GM18498 (cell line): ENCODE data around the gene HIVEP3.

Experiments
- ATAC-seq: cut with Tn5 transposase; IDR thresholded peaks from one replicate; pipeline ENCODE4 v1.9.1; 2021; ENCODE audit warnings: mild to moderate bottlenecking, moderate library complexity; ENCODE audit not compliant: unreplicated experiment

The HIVEP3 gene

GRCh38 chr1:41716188-41717130 is 202.3 kb downstream of the HIVEP3 start:
- no peak for ATAC-seq

GRCh38 chr1:41715441-41716095 is 203.2 kb downstream of the HIVEP3 start:
- ATAC-seq = no peak

- no peak for ATAC-seq
Observed at GRCh38 chr1:41714638-41715389, 203.9 kb downstream of the HIVEP3 start.

GRCh38 chr1:41713557-41714327 is 205.0 kb downstream of the HIVEP3 start:
- no peak for ATAC-seq

GRCh38 chr1:41713141-41713540 is 205.6 kb downstream of the HIVEP3 start:
- no peak for ATAC-seq

GRCh38 chr1:41712695-41713094 is 206.0 kb downstream of the HIVEP3 start:
- no peak for ATAC-seq

GRCh38 chr1:41712081-41712480 is 206.6 kb downstream of the HIVEP3 start:
- ATAC-seq = no peak

- no peak for ATAC-seq
Observed at GRCh38 chr1:41711581-41711980, 207.1 kb downstream of the HIVEP3 start.

GRCh38 chr1:41710980-41711379 is 207.7 kb downstream of the HIVEP3 start:
- ATAC-seq = no peak

GRCh38 chr1:41709873-41710272 is 208.8 kb downstream of the HIVEP3 start:
- ATAC-seq = no peak

GRCh38 chr1:41709331-41709730 is 209.4 kb downstream of the HIVEP3 start:
- no peak for ATAC-seq

GRCh38 chr1:41708332-41708731 is 210.4 kb downstream of the HIVEP3 start:
- no peak for ATAC-seq

- no peak for ATAC-seq
Observed at GRCh38 chr1:41707793-41708192, 210.9 kb downstream of the HIVEP3 start.

GRCh38 chr1:41705798-41706197 is 212.9 kb downstream of the HIVEP3 start:
- no peak for ATAC-seq

GRCh38 chr1:41704196-41704595 is 214.5 kb downstream of the HIVEP3 start:
- ATAC-seq = no peak

GRCh38 chr1:41702771-41703170 is 216.0 kb downstream of the HIVEP3 start:
- ATAC-seq = no peak

GRCh38 chr1:41700986-41701535 is 217.7 kb downstream of the HIVEP3 start:
- ATAC-seq = no peak

GRCh38 chr1:41700581-41700980 is 218.1 kb downstream of the HIVEP3 start:
- ATAC-seq = no peak

GRCh38 chr1:41699861-41700248 is 218.9 kb downstream of the HIVEP3 start:
- no peak for ATAC-seq
